Loucy (cell line): Measurements from ENCODE around the gene TBX15.

Source experiments
- CTCF ChIP-seq: fragments of 200-600 bp; sonication (generic); conservative IDR thresholded peaks from 2 replicates; pipeline ENCODE4 v1.5.1; 2014; ENCODE audit warnings: mild to moderate bottlenecking, antibody characterized with exemption, low read length
- EZH2phosphoT487 ChIP-seq: fragments of 200-600 bp; IDR thresholded peaks from 2 replicates; pipeline ENCODE4 v1.6.1; 2018; ENCODE audit warnings: antibody characterized with exemption, mild to moderate bottlenecking, moderate library complexity, borderline replicate concordance

- TF ChIP-seq CTCF: no peak
- no peak for TF ChIP-seq EZH2phosphoT487
Measured at GRCh38 chr1:119015547-119015946, 27.4 kb upstream of the TBX15 start.
